HG03103 (cell line): Measurements from ENCODE around the gene C3orf49.

Experiments
- ATAC-seq: cut with Tn5 transposase; IDR thresholded peaks from one replicate; pipeline ENCODE4 v1.9.1; 2021; ENCODE audit warnings: low read depth; ENCODE audit not compliant: unreplicated experiment

Gene C3orf49, protein sequence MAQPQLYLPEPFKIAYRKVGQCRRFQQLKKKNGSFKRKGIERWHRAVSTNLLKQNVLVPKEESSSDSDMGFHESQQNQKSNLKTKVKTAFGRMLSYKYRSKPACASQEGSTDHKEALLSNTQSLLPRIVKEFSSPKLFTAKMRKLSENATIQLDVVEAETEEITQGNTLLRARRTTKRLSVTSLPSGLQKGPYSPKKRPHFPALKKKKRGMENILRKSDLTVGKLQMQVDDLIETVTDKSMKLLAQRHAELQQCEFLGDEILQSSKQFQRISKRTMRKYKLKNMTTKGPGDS

DNA sequence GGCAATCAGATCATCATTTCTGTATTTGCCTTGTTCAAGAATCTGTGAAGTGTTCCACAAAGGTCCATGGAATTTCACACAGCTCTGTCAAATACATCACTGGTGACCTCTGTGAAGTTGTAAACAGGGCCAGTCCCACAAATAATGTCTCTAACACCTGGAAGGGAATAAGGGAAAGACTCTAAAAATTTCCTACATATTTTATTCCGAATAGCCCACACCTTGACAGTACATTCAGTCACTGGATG lies at the start of gene C3orf49:
TSS of gene C3orf49 (plus strand) at position 149 of the 248 bp plus-strand sequence. CDS start 173 bp downstream, outside the sequence.
- no peak for ATAC-seq

DNA sequence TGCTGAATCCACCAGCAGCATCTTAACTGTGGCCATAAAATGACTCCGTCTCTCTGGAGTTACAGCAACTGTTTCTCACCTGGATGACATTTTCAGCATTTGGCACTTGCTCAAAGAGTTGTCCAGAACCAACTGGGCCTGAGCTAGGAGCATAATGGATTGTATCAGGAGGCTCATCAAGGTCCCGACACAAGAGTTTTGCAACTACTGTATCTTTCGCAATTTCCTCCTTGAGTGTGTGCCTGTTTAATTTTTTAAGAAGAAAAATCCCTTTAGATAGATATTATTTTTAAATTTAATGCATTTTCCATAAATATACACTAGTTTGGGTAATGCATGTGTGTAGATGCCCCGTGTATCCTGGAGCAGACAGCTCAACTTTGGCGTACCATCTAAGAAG lies 44.3 kb upstream of the C3orf49 start:
- ATAC-seq = no peak

DNA sequence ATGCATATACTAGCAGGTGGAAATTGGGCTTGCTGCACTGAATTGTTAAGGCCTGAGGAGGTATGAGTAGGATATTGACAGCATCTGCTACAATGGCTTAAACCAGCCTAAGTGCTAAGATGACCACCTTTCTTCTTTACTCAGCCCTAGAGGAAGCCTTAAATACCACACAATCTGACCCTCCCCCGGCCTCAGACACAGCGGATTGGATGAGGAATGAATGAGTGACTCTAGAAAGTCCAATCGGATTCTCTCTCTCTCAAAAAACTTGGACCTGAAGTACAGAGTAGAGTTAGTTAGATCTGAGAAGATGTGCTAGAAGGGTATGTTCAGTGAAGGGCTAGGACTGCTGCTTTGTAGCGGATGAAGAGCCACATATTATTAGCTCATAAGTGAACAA lies 39.9 kb upstream of the C3orf49 start:
- ATAC-seq = no peak

DNA sequence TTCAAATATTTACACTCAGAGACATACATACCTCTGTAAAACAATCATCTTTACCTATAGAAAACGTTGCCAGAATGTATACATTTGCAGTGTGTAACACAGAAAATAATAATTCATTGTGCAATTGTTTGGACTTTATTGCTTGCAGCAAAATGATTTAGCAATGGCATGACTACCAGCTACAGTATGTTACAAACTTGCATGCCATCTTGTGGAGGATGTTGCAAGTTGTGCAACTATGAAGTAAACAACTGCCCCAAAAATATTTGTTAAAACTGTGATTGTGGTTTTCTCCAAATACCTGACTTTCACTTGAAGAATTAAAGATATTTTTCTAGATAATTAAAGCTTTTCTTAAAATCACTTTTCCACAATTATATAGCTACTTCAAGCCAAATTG lies 27.1 kb upstream of the C3orf49 start:
- no peak for ATAC-seq

DNA sequence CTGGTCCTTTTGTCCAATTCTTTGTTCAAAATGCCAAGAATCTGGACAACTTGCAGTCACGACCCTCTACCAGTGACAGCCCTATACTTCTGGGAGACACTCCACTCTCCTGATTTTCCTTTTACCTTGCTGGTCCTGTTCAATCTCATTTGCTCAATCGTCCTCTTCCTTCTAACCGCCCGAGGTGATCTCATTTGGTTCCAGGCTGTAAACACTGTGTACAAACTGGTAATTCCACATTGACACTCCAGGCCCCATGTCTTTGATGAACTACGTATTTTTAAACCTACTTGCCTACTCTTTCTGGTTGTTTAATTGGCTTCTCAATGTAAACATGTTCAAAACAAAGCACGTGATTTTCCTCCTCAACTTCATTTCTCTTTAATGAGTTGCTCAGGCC lies 23.7 kb upstream of the C3orf49 start:
- no peak for ATAC-seq

DNA sequence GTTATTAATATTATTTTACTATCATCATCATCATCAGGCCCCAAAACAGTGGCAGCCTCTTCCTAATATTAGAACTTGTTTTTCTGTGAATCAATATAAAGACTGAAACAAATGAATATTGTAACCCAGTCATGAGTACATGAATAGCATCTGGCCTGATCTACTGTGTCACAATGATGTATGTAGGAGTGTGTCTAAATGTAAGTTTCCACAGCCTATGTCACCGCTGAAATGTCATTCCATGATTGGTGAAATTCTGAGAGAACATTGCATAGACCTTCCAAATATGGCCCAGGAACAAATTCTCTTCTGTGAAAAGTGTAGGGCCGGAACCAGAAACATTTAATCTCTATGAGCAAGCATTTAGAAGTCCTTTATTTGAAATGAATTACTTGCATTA lies 20.6 kb upstream of the C3orf49 start:
- no peak for ATAC-seq

DNA sequence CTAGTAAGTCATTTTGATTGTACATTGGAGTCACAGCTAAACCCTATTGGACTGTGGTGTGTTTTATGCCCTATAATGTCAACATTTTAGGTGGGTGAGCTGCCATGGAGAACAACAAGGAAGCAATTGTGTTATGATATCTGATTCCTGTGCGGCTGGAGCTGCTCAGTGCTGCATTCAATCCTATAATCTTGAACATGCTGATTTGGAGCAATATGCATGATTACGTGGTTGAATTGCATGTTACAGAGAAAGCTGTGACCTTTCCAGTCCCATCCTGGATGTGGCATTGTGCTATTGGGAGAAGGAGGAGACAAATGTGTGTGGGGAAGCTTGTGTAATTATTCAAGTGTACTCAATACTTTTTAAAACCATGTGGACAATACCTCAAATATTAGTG lies 20.1 kb upstream of the C3orf49 start:
- no peak for ATAC-seq

DNA sequence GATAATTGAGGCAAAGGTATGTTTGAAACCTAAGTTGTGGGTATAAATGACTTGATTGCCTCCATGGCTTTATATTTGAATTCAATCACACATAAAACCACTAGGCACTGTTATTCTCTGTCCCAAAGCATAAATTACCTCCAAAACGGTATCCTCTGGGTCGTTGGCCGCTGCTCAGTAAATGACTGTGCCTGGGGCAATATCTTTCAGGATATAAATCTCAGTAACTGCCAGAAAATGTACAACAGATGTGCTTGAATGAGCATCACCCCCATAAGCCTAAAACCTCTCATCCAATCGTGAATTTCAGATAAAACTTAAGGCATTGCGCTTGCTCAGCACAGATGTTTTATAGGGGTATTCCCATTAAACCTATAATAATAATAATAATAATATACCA lies 19.0 kb upstream of the C3orf49 start:
- no peak for ATAC-seq

DNA sequence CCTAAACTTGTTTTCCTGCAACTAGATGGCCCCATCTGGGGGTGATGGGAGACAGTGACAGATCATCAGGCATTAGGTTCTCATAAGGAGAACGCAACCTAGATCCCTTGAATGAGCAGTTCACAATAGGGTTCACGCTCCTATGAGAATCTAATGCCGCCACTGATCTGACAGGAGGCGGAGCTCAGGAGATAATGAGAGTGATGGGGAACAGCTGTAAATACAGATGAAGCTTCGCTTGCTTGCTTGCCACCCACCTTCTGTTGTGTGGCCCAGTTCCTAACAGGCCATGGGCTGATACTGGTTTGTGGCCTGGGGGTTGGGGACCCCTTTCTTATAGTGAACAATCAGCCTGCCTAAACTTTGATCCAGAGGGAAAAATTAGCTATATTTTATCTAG lies 15.2 kb upstream of the C3orf49 start:
- ATAC-seq = no peak

DNA sequence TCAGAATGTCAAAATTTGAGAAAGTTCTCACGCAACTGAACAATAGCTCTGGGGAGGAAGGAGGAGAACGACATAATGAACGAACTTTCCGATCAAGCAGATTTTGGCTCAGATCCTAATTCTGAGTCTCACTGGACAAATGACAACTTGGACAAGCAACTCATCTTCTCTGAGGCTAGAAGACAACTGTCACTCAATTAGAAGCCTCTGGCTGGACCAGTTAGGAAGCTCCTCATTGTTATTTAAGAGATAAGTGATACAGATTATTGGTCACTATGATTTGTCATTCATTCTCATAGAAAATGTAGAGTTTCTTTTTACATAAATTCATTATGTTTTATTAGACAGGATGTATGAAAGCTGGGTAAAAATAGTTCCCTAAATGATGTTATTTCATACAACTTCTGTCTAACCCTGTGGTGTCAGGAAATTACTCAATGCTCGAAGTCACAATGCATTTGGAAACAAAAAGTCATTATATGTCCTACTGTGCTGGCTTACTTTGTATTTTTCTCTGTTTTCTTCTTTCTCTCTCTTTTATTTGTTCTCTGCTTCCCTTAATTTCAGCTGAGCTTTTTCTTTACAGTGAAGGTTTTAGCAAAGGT lies 11.0 kb upstream of the C3orf49 start:
- ATAC-seq = no peak

DNA sequence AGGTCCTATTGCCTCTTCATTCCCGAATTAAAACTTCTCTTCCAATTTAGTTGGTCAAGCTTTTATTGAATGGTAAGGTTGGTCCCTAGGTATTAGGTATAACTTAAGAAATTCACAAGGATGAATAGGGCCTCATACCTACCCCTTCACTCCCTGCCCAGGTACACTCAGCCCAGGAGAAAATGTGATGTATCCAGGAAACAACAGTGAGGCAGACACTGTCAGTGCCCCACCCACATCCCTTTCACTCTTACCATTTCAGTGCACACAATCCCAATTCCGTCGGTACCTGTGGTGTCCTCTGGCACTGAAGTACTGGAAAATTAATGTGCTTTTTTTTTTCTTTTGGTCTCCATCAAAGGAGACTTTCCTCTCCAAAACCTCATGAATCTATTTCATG lies 10.5 kb upstream of the C3orf49 start:
- ATAC-seq = no peak

DNA sequence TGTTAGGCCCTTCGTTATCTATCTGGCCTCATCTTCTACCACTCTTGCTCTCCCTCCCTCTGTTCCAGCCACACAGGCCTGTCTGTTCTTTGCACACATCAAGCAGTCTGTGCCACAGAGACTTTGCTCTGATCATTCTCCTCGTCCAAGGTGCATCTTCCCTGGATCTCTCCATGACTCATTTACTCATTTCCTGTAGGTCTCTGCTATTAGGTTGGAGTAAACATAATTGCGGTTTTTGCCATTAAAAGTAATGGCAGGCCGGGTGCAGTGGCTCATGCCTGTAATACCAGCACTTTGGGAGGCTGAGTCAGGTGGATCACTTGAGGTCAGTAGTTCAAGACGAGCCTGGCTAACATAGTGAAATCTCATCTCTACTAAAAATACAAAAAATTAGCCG lies 9.5 kb upstream of the C3orf49 start:
- ATAC-seq = no peak

DNA sequence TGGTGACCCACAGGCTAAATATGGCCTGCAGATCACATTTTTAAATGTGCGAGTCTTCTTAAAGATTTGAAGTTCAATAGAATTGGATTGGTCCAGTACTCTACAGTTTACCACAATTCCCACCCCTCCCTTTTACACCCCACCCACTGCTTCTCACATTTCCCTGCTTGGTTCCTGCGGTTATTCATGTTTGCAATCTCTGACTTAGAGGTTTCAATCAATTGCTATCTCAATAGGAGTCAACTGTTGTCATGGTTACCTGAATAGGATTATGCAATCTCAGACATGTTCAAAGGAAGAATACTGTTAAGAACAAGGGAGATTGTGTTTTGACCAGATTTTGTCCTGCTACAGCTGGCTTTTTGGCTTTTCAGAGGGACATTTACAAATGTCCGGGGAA lies 4.9 kb upstream of the C3orf49 start:
- ATAC-seq = no peak

DNA sequence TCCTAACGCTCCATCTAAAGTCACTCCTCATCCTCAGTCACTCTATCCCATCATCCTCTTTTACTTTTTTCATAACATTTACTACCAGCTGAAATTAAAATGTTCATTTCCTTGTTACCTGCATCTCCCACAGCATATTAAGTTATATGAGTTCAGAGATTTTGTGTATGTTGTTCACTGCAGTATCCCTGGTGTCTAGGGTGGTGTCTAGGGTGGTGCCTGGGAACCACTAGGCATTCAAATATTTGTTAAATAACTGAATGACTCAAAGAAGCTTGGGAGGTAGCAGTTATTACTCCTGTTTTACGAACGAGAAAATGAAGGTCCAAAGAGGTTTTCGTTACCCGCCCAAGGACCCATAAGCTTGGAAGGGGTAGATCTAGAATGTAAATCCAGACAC lies 1.9 kb upstream of the C3orf49 start:
- ATAC-seq = no peak

DNA sequence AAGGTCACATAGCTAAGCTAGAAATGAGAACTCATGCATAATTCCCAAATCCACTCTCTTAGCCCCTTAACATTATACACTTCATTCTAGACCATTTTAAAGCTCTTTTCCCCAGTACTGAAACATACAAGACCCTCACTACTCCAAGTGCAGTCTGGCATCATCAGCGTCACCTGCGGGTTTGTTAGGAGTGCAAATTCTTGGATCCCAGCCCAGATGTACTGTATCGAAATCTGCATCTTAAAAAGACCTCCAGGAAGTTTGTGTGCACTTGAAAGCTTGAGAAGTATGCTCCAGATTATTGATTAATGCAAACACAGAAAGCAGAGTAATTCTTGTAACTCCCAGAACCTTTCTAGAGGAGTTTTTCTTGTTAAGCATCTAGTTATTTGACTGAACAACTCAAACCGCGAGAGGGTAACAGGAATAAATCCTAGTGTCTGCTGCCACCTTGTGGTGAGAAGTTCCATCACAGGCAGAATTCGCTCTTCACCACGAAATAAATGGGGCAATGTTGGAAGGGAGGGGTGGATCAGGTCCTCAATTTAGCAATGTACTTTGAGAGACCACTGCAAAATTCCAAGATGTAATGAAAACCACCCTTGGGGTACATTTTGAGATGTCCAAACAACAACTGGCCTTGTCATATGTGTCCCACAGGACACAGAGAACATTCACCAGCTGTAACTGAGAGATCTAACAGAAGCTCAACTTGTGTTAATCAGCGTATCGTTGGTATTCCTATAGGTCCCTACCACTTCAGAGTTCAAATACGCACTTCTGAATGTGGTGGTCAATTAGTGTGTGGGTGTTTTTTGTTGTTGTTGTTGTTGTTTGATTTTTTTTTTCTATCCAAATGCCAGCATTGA lies 583 bp upstream of the C3orf49 start:
- ATAC-seq = peak; percentile 61

DNA sequence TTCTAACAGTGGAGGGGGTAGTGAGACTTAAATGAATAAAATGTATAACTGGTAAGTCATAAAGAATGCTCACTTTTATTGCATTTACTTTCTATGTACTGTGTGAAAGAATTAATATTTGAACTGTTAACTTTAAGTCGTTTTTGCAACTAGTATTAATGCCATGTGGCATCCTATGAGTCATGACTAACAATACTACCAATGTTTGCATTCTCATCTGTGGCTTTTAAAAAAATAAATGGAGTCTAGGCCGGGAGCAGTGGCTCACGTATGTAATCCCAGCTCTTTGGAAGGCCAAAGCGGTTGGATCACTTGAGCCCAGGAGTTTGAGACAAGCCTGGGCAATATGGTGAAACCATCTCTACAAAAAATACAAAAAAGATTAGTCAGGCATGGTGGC lies 5.2 kb downstream of the C3orf49 start:
- ATAC-seq = no peak

DNA sequence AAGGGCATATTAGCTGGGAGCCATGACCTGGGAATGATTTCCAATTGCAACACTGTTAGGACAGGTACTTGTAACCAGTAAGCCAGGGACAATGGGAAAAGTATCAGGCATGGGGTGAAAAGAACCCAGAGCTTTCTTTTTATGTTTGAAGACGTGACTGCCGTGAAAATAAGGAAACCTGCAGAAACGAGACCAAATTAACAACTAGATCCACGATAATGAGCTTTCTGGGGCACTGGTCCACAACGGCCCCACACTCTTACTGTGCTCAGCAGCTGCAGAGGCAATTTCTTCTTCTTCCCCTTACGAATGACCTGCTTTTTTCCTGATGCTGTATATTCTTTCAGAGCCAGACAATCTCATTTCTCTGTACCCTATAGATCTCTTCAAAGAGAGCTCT lies 11.4 kb downstream of the C3orf49 start:
- ATAC-seq = no peak

DNA sequence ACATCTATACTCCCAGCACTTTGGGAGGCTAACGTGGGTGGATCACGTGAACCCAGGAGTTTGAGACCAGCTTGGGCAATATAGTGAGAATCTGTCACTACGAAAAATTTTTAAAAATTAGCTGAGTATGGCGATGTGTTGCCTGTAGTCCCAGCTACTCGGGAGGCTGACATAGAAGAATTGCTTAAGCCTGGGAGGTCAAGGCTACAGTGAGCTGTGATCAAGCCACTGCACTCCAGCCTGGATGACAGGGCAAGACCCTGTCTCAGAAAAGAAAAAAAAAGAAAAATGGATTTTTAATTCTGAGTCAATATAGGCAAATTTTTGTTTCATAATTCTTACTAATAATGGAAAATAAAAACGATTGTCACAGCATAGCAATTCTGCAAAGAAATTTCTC lies 13.3 kb downstream of the C3orf49 start:
- ATAC-seq = no peak

DNA sequence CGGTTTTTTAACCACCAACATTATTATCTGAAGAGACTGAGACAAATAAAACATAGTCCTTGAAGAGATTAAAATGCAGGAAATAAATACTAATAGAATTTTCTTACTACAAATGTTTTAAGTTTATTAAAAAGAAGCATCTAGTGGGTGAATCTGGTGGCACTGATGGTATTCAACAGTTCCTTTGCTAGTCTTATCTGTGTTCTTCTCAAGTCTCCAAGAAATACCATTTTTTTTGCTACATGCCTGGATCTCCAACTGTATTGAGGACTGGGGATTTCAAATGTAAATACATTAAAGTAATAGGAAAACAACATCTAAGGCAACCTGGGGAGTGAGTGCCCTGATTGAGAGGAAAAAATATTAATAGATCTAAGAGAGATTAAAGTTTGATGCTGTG lies 22.6 kb downstream of the C3orf49 start:
- no peak for ATAC-seq

DNA sequence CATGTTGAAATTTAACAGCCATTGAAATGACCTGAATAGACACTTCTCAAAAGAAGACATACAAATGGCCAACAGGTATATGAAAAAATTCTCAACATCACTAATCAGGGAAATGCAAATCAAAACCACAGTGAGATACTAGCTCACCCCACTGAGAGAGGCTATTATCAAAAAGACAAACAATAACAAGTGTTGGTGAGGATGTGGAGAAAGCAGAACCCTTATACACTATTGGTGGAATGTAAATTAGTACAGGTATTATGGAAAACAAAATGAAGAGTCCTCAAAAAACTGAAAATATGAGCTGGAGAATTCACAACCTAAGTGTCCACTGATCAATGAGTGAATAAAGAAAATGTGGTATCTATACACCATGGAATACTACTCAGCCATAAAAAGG lies 23.0 kb downstream of the C3orf49 start:
- no peak for ATAC-seq

DNA sequence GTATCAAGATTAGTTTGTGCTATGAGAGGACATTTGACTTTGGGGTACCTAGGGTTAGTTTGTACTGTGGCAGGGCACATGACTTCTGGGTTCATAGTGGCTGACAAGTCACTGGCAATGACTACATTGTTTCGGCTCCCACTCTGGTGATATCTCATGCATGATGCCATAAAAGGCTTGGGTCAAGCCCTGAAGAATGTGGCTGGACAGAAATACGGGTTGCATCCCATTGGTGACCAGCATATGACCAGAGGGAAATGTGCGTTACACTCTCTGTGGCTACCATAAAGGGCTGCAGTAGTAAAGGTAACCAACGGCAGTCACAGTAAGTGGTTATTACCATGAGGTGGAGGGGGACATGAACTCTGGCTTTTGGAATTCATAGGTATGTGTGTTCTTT lies 26.1 kb downstream of the C3orf49 start:
- no peak for ATAC-seq
